GM12864 (cell line): Measurements from ENCODE around the gene SH3YL1.

Experiments used
- DNase-seq: peaks from one replicate; pipeline ENCODE4 v3.0.0-alpha.2; 2011; ENCODE audit warnings: low read depth
- H3K4me3 ChIP-seq: 2 replicates; pipeline ENCODE4 v1.5.1; 2011; ENCODE audit warnings: mild to moderate bottlenecking, low read depth, low read length, control low read depth
- TF ChIP-seq, protein P1 (sequence below): IDR thresholded peaks from 2 replicates; pipeline ENCODE4 v1.5.1; 2011; ENCODE audit warnings: low read depth, mild to moderate bottlenecking, moderate library complexity, low read length, control low read depth, inconsistent platforms; ENCODE audit errors: missing control alignments

Gene SH3YL1

DNA sequence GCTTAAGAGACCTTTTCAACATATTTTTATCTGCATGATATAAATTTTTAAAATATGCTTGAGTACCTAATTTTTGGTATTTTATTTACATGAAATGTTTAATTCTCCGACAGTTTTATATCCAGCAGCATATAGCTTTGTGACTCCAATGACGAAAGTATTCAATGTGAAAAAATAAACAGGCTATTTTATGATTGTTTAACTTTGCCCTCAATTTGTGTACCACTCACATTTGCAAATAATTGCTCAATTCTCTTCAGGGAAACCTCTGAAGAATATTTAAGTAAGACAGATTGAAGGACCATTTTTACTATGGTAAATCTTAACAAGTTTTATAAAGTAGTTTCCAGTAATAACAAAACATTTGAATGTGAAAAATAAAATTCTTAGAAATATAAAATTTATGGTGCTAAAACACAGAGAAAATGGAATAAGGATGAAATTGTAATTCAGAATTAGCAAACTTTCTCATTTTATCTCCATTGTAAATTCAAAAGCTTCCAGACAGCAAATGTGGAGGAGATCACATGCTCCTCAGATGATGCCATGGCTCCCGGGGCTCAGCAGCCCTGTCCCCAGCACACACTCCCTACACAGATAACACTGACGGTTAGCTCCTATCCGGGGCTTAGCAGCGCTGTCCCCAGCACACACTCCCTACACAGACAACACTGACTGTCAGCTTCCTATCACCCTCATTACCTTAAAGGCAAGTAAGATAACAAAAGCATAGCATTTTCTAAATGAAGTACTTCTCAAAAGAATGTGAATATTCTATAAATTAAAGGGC lies 39.7 kb downstream of the SH3YL1 start:
- DNase-seq: no peak
- TF ChIP-seq, protein P1, sequence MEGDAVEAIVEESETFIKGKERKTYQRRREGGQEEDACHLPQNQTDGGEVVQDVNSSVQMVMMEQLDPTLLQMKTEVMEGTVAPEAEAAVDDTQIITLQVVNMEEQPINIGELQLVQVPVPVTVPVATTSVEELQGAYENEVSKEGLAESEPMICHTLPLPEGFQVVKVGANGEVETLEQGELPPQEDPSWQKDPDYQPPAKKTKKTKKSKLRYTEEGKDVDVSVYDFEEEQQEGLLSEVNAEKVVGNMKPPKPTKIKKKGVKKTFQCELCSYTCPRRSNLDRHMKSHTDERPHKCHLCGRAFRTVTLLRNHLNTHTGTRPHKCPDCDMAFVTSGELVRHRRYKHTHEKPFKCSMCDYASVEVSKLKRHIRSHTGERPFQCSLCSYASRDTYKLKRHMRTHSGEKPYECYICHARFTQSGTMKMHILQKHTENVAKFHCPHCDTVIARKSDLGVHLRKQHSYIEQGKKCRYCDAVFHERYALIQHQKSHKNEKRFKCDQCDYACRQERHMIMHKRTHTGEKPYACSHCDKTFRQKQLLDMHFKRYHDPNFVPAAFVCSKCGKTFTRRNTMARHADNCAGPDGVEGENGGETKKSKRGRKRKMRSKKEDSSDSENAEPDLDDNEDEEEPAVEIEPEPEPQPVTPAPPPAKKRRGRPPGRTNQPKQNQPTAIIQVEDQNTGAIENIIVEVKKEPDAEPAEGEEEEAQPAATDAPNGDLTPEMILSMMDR: no peak
- no peak overlapping the region for H3K4me3 ChIP-seq

DNA sequence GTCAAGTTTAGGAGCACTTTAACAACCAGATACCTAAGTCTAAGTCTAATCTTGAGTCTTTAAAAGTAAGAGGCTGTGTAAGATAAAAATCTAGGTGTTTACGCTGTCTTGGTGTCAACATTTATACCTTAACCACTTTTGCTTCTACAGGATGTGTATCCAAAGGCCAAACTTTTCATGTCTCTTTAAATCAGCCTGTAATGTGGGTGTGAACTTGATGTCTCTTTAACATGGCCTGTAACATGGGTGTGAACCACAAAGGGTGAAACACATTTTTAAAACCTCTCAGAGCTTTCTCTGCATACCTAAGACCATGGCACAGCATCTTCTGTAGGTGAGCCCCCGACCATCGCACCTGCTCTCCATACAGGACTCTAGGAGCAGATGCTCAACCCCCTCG lies 40.4 kb downstream of the SH3YL1 start:
- no peak overlapping the region for H3K4me3 ChIP-seq
- TF ChIP-seq, protein P1: no peak
- DNase-seq: no peak

DNA sequence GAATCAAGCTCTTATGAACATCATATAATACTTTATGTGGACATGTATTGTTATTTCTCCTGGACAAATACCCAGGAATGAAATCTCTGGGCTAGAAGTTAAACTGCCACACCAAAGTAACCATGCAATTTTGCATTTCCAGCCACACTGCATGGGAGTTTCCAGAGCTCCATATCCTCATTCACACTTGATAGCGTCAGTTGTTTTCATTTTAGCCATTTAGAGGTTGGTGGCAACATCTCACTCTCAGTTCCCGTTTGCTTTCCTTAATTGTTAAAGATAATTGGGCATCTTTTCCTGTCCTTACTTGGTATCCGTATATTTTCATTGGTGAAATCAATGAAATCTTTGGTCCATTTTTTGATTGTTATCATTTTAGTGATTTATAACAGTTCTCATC lies 47.8 kb downstream of the SH3YL1 start:
- no peak overlapping the region for H3K4me3 ChIP-seq
- TF ChIP-seq, protein P1: no peak
- DNase-seq: no peak

DNA sequence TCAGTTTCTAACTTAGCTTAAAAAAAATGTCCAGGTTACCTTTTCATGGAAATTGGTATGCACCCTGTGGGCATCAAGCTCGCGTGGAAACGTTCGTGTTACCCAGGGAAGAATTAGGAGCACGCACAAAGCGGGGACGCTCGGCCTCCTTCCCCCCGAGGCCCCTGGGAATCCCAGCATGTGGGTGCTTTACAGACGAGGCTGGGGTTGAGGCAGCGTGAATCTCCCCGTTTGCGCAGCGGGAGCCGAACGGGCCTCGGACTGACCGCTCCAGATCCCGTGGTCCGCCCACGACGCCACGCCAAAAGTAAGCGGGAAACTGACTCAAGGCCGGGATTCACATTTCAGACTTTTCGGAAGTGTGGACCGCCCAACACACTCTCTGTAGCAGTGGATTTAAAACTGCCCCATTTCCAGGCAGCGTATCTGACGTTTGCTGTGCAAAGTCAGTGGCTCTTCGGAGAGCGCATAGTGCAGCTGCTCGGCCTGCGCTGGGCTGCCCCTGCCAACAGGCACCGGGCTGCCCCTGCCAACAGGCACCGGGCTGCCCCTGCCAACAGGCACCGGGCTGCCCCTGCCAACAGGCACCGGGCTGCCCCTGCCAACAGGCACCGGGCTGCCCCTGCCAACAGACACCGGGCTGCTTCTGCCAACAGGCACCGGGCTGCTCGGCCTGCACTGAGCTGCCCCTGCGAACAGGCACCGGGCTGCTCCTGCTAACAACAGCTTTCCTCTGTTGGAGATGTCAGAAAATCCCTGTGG lies 49.7 kb downstream of the SH3YL1 start:
- TF ChIP-seq, protein P1: no peak
- H3K4me3 ChIP-seq: no peak overlapping the region
- DNase-seq: no peak

DNA sequence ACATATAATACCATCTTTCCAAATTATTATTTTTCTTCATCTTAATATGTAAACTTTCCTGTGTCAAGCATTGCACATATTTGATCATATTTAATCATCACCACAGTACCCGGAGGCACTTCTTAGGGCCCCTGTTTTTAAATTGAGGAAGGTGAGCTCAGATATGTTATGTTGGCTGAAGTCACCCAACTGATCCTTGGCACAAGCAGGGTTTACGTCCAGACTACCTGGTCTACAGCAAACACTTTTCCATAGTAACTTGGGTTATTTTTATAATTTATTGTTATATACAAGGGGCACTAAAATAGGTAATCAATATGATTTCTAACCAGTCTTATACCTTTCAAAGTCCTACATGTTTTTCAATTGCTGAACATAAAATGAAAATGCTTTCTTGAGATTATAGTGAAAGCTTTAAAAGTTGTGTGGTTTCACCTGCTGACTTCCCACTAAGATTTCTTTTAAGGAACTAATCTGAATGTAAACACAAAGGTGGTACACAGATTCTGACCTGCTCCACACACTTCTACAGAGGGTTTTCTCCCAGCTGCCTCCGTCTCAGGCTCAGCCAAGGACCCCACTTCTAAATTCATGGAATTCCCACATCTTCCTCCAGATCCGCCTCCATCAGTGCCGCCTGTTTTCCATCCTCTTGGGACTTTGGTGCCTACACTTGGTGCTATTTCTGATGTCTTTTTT lies 52.2 kb downstream of the SH3YL1 start:
- no peak for DNase-seq
- TF ChIP-seq, protein P1: no peak
- H3K4me3 ChIP-seq: no peak overlapping the region

DNA sequence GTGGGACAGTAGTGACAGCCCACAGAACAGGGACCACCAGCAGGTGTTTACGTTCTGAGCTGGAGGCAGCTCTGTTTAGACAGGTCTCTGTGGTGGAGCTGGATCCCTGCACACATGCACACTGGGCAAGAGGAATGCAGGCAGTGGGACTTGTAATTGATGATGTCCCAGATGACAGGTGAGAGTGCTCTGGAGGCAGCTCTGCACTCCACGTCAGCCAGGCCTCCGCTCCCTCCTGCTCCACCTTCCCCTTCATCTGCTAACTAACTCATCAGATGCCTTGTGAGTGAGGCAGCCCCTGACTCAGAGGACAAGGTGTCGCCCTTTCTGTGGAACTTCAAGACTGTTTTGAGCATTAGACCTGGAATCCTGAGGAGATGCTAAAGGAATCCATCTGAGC lies 53.2 kb downstream of the SH3YL1 start:
- no peak overlapping the region for H3K4me3 ChIP-seq
- no peak for DNase-seq

More for the DNA sequence above, 53.2 kb downstream of the SH3YL1 start:
- TF ChIP-seq, protein P1: no peak
